Activated CD4-positive, alpha-beta T cell treated with anti-CD3 and anti-CD28 coated beads, Interleukin-2, amount 10 ng/mL, durations not matched to agents 7 days and 5 days (primary cell): ENCODE data around the gene UCN2. TPM values are rescaled to one million over a fixed set of nuclear protein-coding genes. Genes with fewer than 3 reads are reported as not detected.

Experiments
- CTCF ChIA-PET: fragments of 350-600 bp; sonication (Branson Sonifier 250); formaldehyde crosslinking; loops from one replicate; lab custom pipeline; 2021; ENCODE audit warnings: antibody characterized with exemption; lab: Charles Lee
- POLR2A ChIA-PET: fragments of 350-600 bp; sonication (Branson Sonifier 250); formaldehyde crosslinking; loops from one replicate; lab custom pipeline; 2021; ENCODE audit warnings: antibody characterized with exemption; lab: Charles Lee
- DNase-seq: peaks from one replicate; pipeline ENCODE4 v3.0.0-alpha.2; 2020
- H3K27ac Mint-ChIP-seq: one replicate; pipeline ENCODE4 v1.8.0; 2021; ENCODE audit warnings: mild to moderate bottlenecking, moderate library complexity, mixed read lengths
- H3K27me3 Mint-ChIP-seq: one replicate; pipeline ENCODE4 v1.8.0; 2021; ENCODE audit warnings: mixed read lengths
- H3K36me3 Mint-ChIP-seq: one replicate; pipeline ENCODE4 v1.8.0; 2021; ENCODE audit warnings: low read depth, mixed read lengths
- H3K4me1 Mint-ChIP-seq: one replicate; pipeline ENCODE4 v1.8.0; 2021; ENCODE audit warnings: mixed read lengths
- H3K4me3 Mint-ChIP-seq: one replicate; pipeline ENCODE4 v1.8.0; 2021; ENCODE audit warnings: mild to moderate bottlenecking, moderate library complexity, mixed read lengths
- H3K9me3 Mint-ChIP-seq: one replicate; pipeline ENCODE4 v1.8.0; 2021; ENCODE audit warnings: mixed read lengths
- total RNA-seq, 2 experiments: library from RNA; stranded (reverse); gene quantifications; one replicate each; pipeline ENCODE4 v1.2.3, GENCODE V29; 2021

UCN2 gene
- total RNA-seq, 2 experiments from 2014 or later = not detected

GRCh38 chr3:48584836-48585235 lies 21.3 kb upstream of the UCN2 start:
- Mint-ChIP-seq H3K36me3 (no peaks in the 10 kb centered on the region), H3K4me3 (no peak overlapping the region), H3K9me3 (no peaks in the 10 kb centered on the region), H3K4me1 (no peaks in the 10 kb centered on the region), H3K27ac (no peak overlapping the region), H3K27me3 (peaks cover 2% of the 10 kb centered on the region)
- no peak for DNase-seq
- POLR2A ChIA-PET = no interaction called here
- CTCF ChIA-PET = no interaction called here

DNA sequence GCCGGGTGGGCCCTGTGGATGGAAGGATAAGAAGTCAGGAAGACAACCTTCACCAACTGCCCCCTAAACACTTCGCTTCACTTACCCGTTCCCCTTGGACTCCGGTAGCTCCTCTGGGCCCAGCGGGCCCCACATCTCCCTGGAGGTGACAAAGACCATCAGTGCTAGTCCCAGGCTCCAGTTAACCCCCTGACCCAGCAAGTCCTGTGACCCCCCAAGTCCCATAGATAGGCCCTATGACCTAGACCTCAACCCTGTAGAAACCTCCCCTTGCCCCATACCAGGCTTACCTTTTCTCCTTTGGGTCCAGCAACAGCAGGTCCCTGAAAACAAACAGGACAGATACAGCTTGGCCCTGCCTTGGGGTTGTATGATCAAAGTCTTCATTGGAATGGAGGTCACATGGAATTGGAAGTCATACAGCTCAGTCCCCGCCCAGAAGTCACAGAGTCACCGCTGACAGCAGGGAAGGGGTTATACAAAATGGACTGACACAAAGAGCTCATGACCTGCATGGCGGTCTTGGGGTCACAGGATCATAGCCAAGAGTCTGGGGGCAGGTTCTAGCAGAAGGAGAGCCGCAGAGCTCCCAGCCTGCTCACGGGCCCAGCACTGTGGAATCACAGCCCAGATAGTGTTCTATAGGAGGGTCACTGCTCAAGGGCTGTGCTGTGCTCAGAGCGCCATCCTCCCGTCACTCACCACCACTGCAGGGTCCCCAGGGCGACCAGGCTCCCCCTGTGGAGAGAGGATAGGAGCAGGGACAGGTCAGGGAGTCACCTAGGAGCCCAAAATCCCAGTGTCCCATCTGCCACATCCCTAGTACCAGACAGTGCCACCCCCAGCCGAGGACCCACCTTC lies 18.3 kb upstream of the UCN2 start:
- no peaks in the 10 kb centered on the region for H3K36me3 Mint-ChIP-seq
- no peaks in the 10 kb centered on the region for H3K9me3 Mint-ChIP-seq
- no peaks in the 10 kb centered on the region for H3K27me3 Mint-ChIP-seq
- H3K4me3 Mint-ChIP-seq = no peak overlapping the region
- no peak overlapping the region for H3K27ac Mint-ChIP-seq
- ChIA-PET POLR2A (no interaction called here), CTCF (interaction anchor here (0.5 to 0.8 kb wide), 2 partner anchors 12 to 28 kb away, joined by 3 read pairs; no protein-coding TSS in a partner anchor)
- DNase-seq = no peak
- H3K4me1 Mint-ChIP-seq = no peaks in the 10 kb centered on the region

- Mint-ChIP-seq H3K36me3 (no peaks in the 10 kb centered on the region), H3K4me1 (no peaks in the 10 kb centered on the region), H3K27me3 (no peaks in the 10 kb centered on the region), H3K27ac (no peak overlapping the region), H3K4me3 (no peak overlapping the region), H3K9me3 (no peaks in the 10 kb centered on the region)
- POLR2A ChIA-PET = no interaction called here
- CTCF ChIA-PET = no interaction called here
- DNase-seq = no peak
These were observed 13.1 kb upstream of the UCN2 start for GRCh38 chr3:48576647-48577046.

DNA sequence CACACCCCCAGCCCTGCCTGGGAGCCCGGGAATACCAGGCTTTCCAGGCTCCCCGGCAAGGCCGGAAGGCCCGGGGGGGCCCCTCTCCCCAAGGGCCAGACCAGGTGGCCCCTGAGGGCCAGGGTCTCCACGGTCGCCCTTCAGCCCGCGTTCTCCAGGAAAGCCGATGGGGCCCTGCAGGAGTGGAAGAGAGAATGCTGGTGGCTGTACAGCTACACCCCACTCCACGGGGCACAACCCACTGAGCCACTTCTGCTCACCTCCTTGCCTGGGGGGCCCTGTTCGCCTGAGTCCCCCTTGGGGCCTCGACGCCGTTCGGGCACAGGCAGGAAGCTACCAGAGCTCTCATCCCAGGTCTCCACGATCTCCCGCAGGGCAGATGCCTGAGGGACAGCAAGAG lies 11.8 kb upstream of the UCN2 start:
- Mint-ChIP-seq H3K36me3 (no peaks in the 10 kb centered on the region), H3K27me3 (no peaks in the 10 kb centered on the region), H3K4me1 (no peaks in the 10 kb centered on the region), H3K4me3 (no peak overlapping the region), H3K27ac (no peak overlapping the region), H3K9me3 (no peaks in the 10 kb centered on the region)
- no peak for DNase-seq
- CTCF ChIA-PET = no interaction called here
- POLR2A ChIA-PET = no interaction called here

DNA sequence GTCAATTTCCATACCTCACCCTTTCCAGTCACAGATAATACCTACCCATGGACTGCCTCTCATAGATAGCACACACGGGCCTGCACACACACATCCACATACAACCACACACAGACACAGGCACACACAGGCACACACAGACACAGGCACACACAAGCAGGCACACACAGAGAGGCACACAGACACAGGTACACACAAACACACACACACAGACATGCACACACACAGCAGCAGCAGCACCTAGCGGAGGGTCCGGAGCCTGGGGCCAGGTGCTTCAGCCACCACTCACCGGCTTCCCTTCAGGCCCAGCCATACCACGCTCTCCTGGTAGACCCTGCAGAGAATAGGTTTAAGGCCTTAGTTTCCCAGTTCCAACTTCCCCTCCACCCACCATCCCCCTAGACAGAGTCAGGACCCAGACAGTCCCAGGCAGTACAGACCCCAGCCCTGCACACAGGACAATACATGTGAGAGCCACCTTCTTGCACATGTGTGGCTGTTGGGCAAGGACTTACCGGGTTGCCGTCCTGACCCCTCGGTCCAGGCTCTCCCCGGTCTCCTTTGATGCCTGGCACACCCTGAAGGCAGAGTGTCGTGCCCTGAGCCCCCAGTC lies 10.5 kb upstream of the UCN2 start:
- ChIA-PET CTCF (no interaction called here), POLR2A (no interaction called here)
- no peaks in the 10 kb centered on the region for H3K27me3 Mint-ChIP-seq
- H3K27ac Mint-ChIP-seq = no peak overlapping the region
- H3K9me3 Mint-ChIP-seq = no peaks in the 10 kb centered on the region
- DNase-seq = no peak
- H3K4me1 Mint-ChIP-seq = no peaks in the 10 kb centered on the region
- no peaks in the 10 kb centered on the region for H3K36me3 Mint-ChIP-seq
- no peak overlapping the region for H3K4me3 Mint-ChIP-seq

- Mint-ChIP-seq H3K27me3 (no peaks in the 10 kb centered on the region), H3K4me3 (no peak overlapping the region), H3K36me3 (no peaks in the 10 kb centered on the region), H3K9me3 (no peaks in the 10 kb centered on the region), H3K27ac (no peak overlapping the region), H3K4me1 (no peaks in the 10 kb centered on the region)
- DNase-seq = no peak
- ChIA-PET CTCF (interaction anchor here (0.6 to 2.2 kb wide), 4 partner anchors 13 to 1509 kb away, joined by 3 to 13 read pairs (median 4); no protein-coding TSS in a partner anchor), POLR2A (no interaction called here)
These were observed 8.9 kb upstream of the UCN2 start for GRCh38 chr3:48572517-48572916.

- Mint-ChIP-seq H3K4me3 (no peak overlapping the region), H3K4me1 (no peaks in the 10 kb centered on the region), H3K27ac (no peak overlapping the region), H3K9me3 (no peaks in the 10 kb centered on the region), H3K27me3 (no peaks in the 10 kb centered on the region), H3K36me3 (no peaks in the 10 kb centered on the region)
- no peak for DNase-seq
- ChIA-PET POLR2A (no interaction called here), CTCF (interaction anchor here (1.2 to 2.2 kb wide), 2 partner anchors 13 to 64 kb away, joined by 3 to 13 read pairs; no protein-coding TSS in a partner anchor)
These were observed 8.4 kb upstream of the UCN2 start for GRCh38 chr3:48571938-48572337.

DNA sequence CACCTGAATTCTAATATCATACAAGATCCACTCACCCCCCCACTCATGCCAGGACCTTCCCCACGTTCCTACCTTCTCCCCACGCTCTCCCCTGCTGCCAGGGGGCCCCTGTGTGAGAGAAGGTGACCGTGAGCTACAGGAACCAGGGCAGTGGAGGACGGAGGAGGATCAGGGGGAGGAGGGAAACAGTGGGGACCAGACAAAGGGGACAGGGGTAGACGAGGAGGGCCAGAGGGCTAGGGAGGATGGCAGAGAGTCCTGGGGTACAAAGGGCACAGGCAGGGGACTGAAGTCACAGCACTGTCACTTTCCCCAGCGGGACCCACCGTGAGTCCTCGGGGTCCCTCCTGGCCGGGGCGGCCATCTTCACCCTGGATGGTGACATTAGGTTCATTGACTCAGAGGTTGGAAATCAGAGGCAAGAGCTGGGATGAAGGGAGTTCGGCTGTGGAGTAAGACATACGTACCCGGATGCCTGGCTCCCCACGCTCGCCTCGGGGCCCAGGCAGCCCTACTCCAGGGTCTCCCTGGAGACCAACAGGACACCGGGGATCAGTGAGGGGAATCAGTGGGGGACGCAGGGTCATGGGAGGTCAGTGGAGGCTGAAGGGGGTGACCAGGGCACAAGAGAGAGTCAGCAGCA lies 6.3 kb upstream of the UCN2 start:
- Mint-ChIP-seq H3K27me3 (no peaks in the 10 kb centered on the region), H3K36me3 (no peaks in the 10 kb centered on the region), H3K4me3 (no peak overlapping the region), H3K27ac (no peak overlapping the region), H3K9me3 (no peaks in the 10 kb centered on the region), H3K4me1 (peaks cover 7% of the 10 kb centered on the region)
- DNase-seq = no peak
- ChIA-PET CTCF (interaction anchor here (0.6 to 1.1 kb wide), 3 partner anchors 10 to 134 kb away, joined by 3 read pairs; no protein-coding TSS in a partner anchor), POLR2A (no interaction called here)

GRCh38 chr3:48569400-48569799 lies 5.8 kb upstream of the UCN2 start:
- no peak overlapping the region for H3K4me3 Mint-ChIP-seq
- no peaks in the 10 kb centered on the region for H3K27me3 Mint-ChIP-seq
- CTCF ChIA-PET = interaction anchor here (0.6 to 1.1 kb wide), 4 partner anchors 9 to 133 kb away, joined by 3 to 4 read pairs (median 3); no protein-coding TSS in a partner anchor
- H3K4me1 Mint-ChIP-seq = peaks cover 7% of the 10 kb centered on the region
- no peaks in the 10 kb centered on the region for H3K36me3 Mint-ChIP-seq
- no peak for DNase-seq
- H3K27ac Mint-ChIP-seq = no peak overlapping the region
- H3K9me3 Mint-ChIP-seq = no peaks in the 10 kb centered on the region
- POLR2A ChIA-PET = no interaction called here

DNA sequence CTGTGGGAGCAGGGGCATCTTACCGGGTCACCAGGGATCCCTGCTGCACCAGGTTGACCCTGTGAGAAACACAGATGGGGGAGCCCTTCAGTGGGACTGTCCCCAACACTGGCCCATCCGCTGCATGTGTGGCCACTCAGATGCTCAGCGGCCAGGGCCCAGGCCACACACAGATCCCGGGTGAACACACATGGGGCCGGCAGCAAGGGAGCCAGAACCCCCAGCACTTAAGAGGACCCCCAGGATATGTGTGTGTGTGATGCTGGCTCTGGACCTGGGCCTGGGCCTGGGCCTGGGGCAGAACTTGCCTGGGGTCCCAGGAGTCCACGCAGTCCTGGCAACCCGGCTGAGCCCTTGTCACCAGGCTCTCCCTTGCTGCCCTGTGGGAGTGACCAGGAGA lies 4.9 kb upstream of the UCN2 start:
- Mint-ChIP-seq H3K27me3 (no peaks in the 10 kb centered on the region), H3K9me3 (no peaks in the 10 kb centered on the region), H3K27ac (no peak overlapping the region), H3K36me3 (no peaks in the 10 kb centered on the region), H3K4me3 (no peak overlapping the region), H3K4me1 (peaks cover 11% of the 10 kb centered on the region)
- ChIA-PET POLR2A (no interaction called here), CTCF (interaction anchor here (1.1 to 1.3 kb wide), 2 partner anchors 10 to 19 kb away, joined by 3 to 4 read pairs; no protein-coding TSS in a partner anchor)
- DNase-seq = no peak

DNA sequence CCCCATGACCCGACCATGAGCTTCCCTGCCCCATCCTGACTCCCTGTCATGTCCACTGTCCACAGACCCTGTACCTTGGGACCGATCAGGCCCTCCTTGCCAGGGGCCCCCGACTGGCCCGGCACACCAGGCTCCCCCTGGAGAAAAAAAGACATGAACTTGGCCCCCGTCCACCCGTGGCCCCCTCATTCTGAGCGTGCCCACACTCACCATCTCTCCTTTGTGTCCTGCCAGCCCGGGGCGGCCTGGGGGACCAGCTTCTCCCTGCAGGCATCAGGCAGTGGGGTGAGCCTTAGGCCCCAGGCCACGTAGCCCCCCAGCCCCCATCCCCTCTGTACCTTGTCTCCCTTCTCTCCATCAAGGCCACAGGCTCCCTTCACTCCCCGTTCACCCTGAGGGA lies 3.9 kb upstream of the UCN2 start:
- no peaks in the 10 kb centered on the region for H3K36me3 Mint-ChIP-seq
- POLR2A ChIA-PET = no interaction called here
- H3K27me3 Mint-ChIP-seq = no peaks in the 10 kb centered on the region
- H3K9me3 Mint-ChIP-seq = no peaks in the 10 kb centered on the region
- CTCF ChIA-PET = interaction anchor here (0.7 to 1.3 kb wide), 4 partner anchors 9 to 131 kb away, joined by 3 to 4 read pairs (median 4); partner anchors contain the start of gene PFKFB4
- peaks cover 11% of the 10 kb centered on the region for H3K4me1 Mint-ChIP-seq
- no peak overlapping the region for H3K4me3 Mint-ChIP-seq
- no peak for DNase-seq
- H3K27ac Mint-ChIP-seq = peak overlapping the region; percentile 62

DNA sequence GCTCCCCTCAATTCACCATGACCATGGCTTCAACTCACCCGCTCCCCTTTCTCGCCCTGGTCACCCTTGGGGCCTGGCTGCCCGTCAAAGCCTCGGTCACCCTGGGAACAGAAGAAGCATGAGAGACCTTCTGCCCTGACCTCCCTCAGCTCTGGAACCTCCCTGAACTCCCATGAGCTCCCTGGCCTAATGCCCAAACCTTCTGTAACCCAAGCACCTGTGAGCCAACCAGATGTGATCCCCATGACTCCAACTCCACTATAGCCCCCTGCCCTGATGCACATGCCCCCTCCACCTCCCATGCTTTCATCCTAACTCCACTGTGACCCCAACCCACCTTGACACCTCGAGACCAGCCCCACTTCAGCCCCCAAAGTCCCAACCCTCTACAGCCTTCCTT lies 3.5 kb upstream of the UCN2 start:
- ChIA-PET CTCF (interaction anchor here (0.7 to 1.6 kb wide), 5 partner anchors 8 to 325 kb away, joined by 3 to 4 read pairs (median 4); partner anchors contain the start of gene PFKFB4), POLR2A (no interaction called here)
- Mint-ChIP-seq H3K4me3 (no peak overlapping the region), H3K36me3 (no peaks in the 10 kb centered on the region), H3K4me1 (peaks cover 11% of the 10 kb centered on the region), H3K27me3 (no peaks in the 10 kb centered on the region), H3K27ac (no peak overlapping the region), H3K9me3 (no peaks in the 10 kb centered on the region)
- DNase-seq = no peak

DNA sequence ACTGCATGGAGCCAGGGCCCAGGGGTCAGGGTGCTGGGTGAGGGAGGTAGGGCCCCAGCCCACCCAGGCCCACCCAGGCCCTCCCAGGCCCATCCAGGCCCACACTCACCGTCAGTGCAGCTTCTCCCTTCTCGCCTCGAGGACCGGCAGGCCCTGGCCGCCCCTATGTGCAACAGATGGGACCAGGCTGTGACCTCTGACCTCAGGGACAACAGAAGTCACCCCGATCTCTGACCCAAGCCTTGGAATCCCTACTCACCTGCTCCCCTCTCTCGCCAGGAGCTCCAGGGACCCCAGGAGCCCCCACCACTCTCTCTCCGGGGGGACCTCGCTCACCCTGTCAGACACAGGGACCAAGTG lies 2.8 kb upstream of the UCN2 start:
- ChIA-PET POLR2A (no interaction called here), CTCF (interaction anchor here (1.6 kb wide), 1 partner anchor 324 kb away, joined by 3 read pairs; no protein-coding TSS in a partner anchor)
- DNase-seq = no peak
- Mint-ChIP-seq H3K27me3 (no peaks in the 10 kb centered on the region), H3K9me3 (no peaks in the 10 kb centered on the region), H3K4me1 (peaks cover 11% of the 10 kb centered on the region), H3K4me3 (no peak overlapping the region), H3K27ac (no peak overlapping the region), H3K36me3 (no peaks in the 10 kb centered on the region)
